GM21786 (cell line): Measurements from ENCODE around the gene TXNDC17.
A peak's percentile ranks its signal among the peaks of the same experiment; 100 is the strongest.
"Not testable (repeated sequence)": the region's sequence is repeated elsewhere in the genome, so short reads cannot be mapped to it uniquely, and the experiment has no call there.

ENCODE experiments used
- ATAC-seq: cut with Tn5 transposase; IDR thresholded peaks from one replicate; pipeline ENCODE4 v1.9.1; 2021; ENCODE audit not compliant: unreplicated experiment

TXNDC17 gene

GRCh38 chr17:6636616-6637457 lies 4.0 kb upstream of the TXNDC17 start:
- no peak for ATAC-seq

GRCh38 chr17:6637458-6637840 lies 3.4 kb upstream of the TXNDC17 start:
- ATAC-seq, result no peak

DNA sequence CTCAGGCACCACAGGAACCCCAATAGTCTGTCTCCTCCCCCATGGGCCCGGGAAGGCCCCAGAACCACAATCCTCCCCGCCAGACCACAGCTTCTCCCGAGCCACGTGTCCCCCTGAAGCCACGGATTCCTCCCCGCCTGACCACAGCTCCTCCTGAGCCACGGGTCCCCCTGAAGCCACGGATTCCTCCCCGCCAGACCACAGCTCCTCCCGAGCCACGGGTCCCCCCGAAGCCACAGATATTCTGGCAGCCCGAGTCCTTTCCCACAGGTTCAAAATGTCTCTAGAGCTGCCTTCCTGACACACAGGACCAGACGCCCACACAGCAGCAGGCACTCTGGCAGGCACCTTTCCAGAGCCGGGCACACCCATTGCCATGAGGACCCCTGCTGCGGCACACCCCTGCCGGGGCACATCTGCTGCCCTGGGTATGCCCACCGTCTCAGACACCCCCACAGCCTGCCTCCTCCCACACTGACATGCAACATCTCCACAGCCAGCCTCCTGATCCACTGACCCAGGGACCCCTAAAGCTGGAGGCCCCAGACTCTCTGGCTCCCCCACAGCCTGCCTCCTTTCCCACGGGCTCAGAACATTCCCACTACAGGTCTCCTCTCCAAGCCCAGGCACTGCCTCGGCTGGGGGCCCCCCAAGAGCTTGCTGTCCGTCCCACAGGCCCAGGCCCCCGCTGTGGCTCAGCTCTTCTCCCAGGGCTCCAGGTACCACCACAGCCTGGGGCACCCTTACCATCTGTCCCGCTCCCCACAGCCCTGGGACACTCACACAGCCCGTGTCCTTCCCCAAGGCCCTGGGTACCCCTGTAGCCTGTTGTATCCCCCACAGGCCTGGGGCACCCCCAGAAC lies 2.6 kb upstream of the TXNDC17 start:
- ATAC-seq, result no peak

DNA sequence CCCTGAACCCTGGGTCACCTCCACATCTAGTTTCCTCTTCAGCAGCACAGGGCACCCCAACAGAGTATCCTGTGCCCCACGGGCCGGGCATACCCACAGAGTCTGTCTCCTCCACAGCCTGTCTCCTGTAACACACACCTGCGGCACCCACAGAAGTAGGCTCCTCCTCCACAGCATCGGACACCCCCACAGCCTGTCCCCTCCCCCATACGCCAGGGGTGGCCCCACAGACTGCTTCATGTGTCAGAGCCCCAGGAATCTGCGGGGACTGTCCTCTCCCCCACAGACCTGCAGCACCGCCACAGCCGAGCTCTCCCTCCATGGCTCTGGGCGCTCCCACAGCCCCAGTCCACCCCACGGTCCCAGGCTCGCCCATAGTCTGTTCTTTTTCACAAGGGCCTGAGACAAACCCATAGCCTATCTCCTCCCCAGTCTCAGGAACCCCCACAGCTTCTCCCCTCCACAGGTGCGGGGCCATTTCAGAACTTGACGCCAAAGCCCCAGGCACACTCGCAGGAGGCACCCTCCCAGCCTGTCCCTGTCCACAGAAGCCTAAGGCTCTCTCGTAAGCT lies 1.8 kb upstream of the TXNDC17 start:
- ATAC-seq, result no peak

- no peak for ATAC-seq
These were observed 999 bp upstream of the TXNDC17 start for GRCh38 chr17:6639586-6640535.

DNA sequence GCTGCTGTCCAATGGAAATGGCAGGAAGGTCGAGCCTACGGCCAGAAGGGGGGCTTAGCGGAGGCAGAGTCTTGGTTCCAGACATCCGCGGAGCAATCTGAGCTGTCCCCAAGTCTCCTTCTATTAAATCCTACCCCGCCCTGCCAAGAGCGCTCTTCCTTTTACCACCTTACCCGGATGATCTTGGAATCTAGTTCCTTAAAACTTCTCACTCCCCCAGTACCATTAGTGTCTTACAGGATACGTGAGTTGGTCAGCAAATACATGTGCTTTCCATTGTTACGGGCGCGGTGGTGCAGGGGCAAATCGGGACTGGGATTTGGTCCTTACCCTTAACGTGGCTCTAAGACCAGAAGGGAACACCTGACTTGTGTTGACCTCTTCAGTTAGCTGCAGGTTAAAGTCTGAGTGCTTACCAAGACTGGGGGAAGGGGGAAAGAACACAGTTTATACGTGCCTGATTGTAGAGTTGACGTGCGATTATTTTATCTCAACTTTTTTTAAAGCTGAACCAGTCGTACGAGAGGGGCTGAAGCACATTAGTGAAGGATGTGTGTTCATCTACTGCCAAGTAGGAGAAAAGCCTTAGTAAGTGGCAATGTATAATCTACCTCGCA lies 495 bp downstream of the TXNDC17 start:
- no peak for ATAC-seq

GRCh38 chr17:6642592-6642991 lies 1.7 kb downstream of the TXNDC17 start:
- ATAC-seq, result no peak

- ATAC-seq, result no peak
These were observed 2.7 kb downstream of the TXNDC17 start for GRCh38 chr17:6643451-6644125.

DNA sequence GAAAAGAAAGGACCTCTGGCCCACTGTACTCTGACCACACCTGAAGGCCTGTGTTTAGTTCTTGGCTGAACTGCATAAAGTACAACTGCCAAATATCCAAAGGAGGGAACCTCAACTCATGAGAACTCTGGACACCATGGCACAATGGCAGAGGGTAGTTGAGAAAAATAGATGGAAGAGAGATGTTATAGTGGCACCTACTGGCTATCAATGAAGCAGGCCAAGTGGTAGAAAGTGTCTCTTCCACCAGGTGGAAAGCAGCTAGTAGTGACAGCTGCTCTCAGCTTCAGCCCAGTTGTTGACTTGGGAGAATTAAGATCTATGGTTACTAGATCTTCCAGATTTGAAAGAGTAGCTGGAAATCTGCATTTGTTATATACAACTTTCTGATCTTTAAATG lies 7.3 kb downstream of the TXNDC17 start:
- no peak for ATAC-seq

- ATAC-seq, result peak; percentile 91
These were observed 10.6 kb downstream of the TXNDC17 start, which contains the start of the genes C17orf100 and MED31 for GRCh38 chr17:6651354-6651918. Gene C17orf100, plus strand, starts transcription at chr17:6651762. Its CDS starts 152 bp downstream, at chr17:6651914. Gene MED31, minus strand, starts transcription at chr17:6651605. Its CDS starts 77 bp downstream, at chr17:6651528.

DNA sequence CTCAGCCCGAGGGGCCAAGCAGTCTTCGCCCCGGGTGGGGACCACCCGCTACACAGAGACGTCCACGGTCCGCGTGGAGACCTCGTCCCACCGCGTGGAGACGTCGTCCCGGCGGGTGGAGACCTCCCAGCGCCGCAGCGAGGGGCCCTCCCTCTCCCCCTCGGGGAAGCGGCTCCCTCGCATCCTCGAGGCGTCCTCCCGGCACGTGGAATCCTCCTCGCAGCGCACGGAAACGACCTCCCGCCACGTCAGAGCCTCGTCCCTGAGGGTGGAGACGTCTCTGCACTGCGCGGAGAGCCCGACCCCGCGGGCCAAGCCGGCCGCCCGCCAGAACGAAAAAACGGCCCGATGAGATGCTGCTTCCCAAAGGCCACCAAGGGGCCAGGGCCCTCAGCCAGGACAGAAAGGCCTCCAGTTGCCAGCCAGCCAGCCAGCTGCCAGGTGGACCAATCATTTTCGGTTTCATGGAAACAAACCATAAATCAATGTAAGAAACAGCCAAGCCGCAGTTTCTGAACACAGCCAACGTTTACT lies 11.1 kb downstream of the TXNDC17 start:
- no peak for ATAC-seq

GRCh38 chr17:6654841-6655731 lies 14.2 kb downstream of the TXNDC17 start:
- ATAC-seq, result no peak

DNA sequence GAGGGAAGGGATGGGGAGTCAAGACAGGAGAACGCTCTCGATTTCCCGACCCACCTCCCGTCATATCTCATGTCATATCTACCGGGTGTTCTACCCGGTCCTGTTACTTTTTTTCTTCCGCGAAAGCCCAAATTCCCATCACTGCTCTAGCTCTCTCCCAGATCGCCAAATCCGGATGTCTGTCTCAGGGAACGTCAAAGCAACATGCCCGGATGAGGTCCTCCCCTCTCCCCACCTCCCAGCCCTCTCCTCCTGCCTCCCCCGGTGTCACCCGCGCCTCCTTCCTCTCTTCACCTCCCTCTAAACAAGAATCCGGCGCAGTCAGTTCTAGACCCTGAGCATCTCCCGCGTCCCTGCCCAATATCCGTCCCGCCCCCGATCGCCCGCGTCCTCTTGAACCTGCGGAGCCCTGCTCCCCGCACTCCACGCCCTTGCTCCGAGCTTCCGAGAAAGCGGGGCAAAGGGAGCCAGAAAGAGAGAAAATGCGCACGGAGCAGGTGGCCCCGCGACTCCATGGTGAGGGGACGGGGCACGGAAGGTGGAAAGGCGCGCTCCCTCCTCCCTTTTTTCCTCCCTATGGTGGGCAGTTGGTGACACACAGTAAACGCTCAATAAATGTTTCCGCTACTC lies 15.0 kb downstream of the TXNDC17 start:
- not testable (repeated sequence) for ATAC-seq

GRCh38 chr17:6656797-6657632 lies 16.2 kb downstream of the TXNDC17 start:
- ATAC-seq, result not testable (repeated sequence)

DNA sequence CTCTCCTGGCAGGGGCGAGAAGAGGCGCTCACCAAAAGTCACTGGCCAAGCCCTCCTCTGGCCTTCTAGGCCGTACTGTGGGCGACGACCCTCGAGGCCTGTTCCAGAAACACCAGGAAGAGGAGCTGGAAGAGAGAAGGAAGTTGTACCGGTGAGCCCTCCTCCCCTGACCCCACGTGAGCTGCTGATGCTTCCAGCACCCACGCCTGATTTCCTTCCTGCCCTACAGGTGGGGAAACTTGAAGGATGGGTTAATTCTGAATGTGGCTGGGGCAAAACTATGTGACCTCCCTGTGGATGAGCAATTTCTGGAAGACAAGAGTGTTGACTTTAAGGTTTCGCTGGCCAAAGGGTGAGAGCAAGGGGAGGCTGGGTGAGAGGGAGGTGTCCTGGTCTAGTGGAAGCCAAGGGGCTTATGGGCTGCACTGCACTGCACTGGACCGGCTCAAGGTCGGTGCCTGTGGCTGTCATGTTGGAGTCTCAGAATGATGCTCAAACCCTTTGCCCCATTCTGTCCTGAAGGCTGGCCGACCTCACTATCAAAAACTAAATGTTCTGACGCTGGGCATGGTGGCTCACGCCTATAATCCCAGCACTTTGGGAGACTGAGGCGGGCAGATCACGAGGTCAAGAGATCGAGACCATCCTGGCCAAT lies 16.9 kb downstream of the TXNDC17 start:
- ATAC-seq, result no peak

DNA sequence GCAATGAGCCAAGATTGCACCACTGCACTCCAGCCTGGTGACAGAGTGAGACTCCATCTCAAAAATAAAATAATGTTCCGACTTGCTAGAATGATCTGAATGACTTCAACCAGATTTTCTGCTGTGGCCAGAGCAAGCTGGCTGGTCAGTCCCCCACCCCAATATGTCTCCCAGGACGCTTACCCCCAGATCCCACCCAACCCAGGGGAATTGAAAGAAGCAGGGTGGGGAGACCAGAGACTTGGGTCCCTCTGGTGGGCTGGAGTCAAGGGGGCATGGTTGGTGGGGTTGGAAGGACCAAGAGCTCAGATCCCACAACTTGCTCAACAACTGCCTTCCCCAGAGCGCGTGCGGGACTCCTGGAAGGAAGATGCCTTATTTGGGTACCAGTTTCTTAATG lies 17.6 kb downstream of the TXNDC17 start:
- ATAC-seq, result not testable (repeated sequence)
